HG02981 (cell line): Measurements from ENCODE around the gene M6PR.
"Not testable (repeated sequence)": the region's sequence is repeated elsewhere in the genome, so short reads cannot be mapped to it uniquely, and the experiment has no call there.

Experiments used
- ATAC-seq: cut with Tn5 transposase; IDR thresholded peaks from one replicate; pipeline ENCODE4 v1.9.1; 2021; ENCODE audit warnings: mild to moderate bottlenecking, moderate library complexity; ENCODE audit not compliant: unreplicated experiment

The M6PR gene

GRCh38 chr12:8951744-8952143, 2.3 kb upstream of the M6PR start:
- ATAC-seq, result no peak

- ATAC-seq, result no peak
Measured at GRCh38 chr12:8950702-8951478, 1.4 kb upstream of the M6PR start.

GRCh38 chr12:8950221-8950527, 729 bp upstream of the M6PR start:
- ATAC-seq, result peak; percentile 2

- ATAC-seq, result no peak
Measured at GRCh38 chr12:8948701-8949341, 624 bp downstream of the M6PR start.

GRCh38 chr12:8947737-8948136, 1.7 kb downstream of the M6PR start:
- ATAC-seq, result no peak

- no peak for ATAC-seq
Measured at GRCh38 chr12:8946733-8947132, 2.7 kb downstream of the M6PR start.

- ATAC-seq, result no peak
Measured at GRCh38 chr12:8943565-8944186, 5.8 kb downstream of the M6PR start.

- ATAC-seq, result no peak
Measured at GRCh38 chr12:8941691-8942478, 7.6 kb downstream of the M6PR start.

GRCh38 chr12:8937842-8938442, 11.5 kb downstream of the M6PR start:
- not testable (repeated sequence) for ATAC-seq

- no peak for ATAC-seq
Measured at GRCh38 chr12:8936735-8937134, 12.7 kb downstream of the M6PR start.

- not testable (repeated sequence) for ATAC-seq
Measured at GRCh38 chr12:8934080-8934479, 15.4 kb downstream of the M6PR start.

- ATAC-seq, result not testable (repeated sequence)
Measured at GRCh38 chr12:8932464-8932863, 17.0 kb downstream of the M6PR start.

- ATAC-seq, result not testable (repeated sequence)
Measured at GRCh38 chr12:8930655-8931323, 18.7 kb downstream of the M6PR start.

- ATAC-seq, result no peak
Measured at GRCh38 chr12:8922544-8922943, 26.9 kb downstream of the M6PR start.

GRCh38 chr12:8919643-8920042, 29.8 kb downstream of the M6PR start:
- ATAC-seq, result not testable (repeated sequence)

- no peak for ATAC-seq
Measured at GRCh38 chr12:8917751-8918150, 31.7 kb downstream of the M6PR start.

GRCh38 chr12:8917031-8917430, 32.4 kb downstream of the M6PR start:
- ATAC-seq, result no peak

- no peak for ATAC-seq
Measured at GRCh38 chr12:8916154-8916553, 33.3 kb downstream of the M6PR start.

- ATAC-seq, result peak; percentile 61
Measured at GRCh38 chr12:8914716-8915526, 34.5 kb downstream of the M6PR start.
